Measurements from ENCODE around the gene THOC7. TPM values are rescaled to one million over a fixed set of nuclear protein-coding genes. Genes with fewer than 3 reads are reported as not detected.

THOC7 gene
- total RNA-seq, 1 donor from 2014 or later, result 61.6 TPM

DNA sequence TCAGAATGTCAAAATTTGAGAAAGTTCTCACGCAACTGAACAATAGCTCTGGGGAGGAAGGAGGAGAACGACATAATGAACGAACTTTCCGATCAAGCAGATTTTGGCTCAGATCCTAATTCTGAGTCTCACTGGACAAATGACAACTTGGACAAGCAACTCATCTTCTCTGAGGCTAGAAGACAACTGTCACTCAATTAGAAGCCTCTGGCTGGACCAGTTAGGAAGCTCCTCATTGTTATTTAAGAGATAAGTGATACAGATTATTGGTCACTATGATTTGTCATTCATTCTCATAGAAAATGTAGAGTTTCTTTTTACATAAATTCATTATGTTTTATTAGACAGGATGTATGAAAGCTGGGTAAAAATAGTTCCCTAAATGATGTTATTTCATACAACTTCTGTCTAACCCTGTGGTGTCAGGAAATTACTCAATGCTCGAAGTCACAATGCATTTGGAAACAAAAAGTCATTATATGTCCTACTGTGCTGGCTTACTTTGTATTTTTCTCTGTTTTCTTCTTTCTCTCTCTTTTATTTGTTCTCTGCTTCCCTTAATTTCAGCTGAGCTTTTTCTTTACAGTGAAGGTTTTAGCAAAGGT, 55.5 kb downstream of the THOC7 start:
- Histone ChIP-seq H3K27me3 (ENCODE audit: insufficient read depth, low read length) (no peaks in the 10 kb centered on the region), H2AFZ (ENCODE audit: low read depth, low read length) (no peak overlapping the region), H3K9ac (ENCODE audit: low read length) (no peak overlapping the region), H4K20me1 (ENCODE audit: insufficient read depth, low read length) (no peaks in the 10 kb centered on the region), H3K9me3 (ENCODE audit: insufficient read depth, low read depth, low read length) (no peaks in the 10 kb centered on the region), H3K27ac (ENCODE audit: low read depth, low read length) (no peak overlapping the region), H3K4me1 (ENCODE audit: insufficient read depth, low read length) (no peaks in the 10 kb centered on the region), H3K36me3 (ENCODE audit: insufficient read depth, low read length) (no peaks in the 10 kb centered on the region), H3K79me2 (ENCODE audit: insufficient read depth, low read length) (no peaks in the 10 kb centered on the region), H3K4me3 (ENCODE audit: insufficient read depth, low read depth, low read length) (no peak overlapping the region), H3K4me2 (ENCODE audit: low read length) (no peak overlapping the region)
- DNase-seq (ENCODE audit: low read depth) (no peak), FAIRE-seq (no peak)
- no peaks in the 10 kb centered on the region for H3K36me3 Mint-ChIP-seq (ENCODE audit: low read depth, unreplicated experiment)
- no peaks in the 10 kb centered on the region for H3K9me3 Mint-ChIP-seq (ENCODE audit: unreplicated experiment)
- no peaks in the 10 kb centered on the region for H3K27me3 Mint-ChIP-seq (ENCODE audit: low read depth, unreplicated experiment)
- H3K4me3 Mint-ChIP-seq (ENCODE audit: unreplicated experiment), result no peak overlapping the region
- no peak overlapping the region for H3K27ac Mint-ChIP-seq (ENCODE audit: unreplicated experiment)
- TF ChIP-seq, protein P1, sequence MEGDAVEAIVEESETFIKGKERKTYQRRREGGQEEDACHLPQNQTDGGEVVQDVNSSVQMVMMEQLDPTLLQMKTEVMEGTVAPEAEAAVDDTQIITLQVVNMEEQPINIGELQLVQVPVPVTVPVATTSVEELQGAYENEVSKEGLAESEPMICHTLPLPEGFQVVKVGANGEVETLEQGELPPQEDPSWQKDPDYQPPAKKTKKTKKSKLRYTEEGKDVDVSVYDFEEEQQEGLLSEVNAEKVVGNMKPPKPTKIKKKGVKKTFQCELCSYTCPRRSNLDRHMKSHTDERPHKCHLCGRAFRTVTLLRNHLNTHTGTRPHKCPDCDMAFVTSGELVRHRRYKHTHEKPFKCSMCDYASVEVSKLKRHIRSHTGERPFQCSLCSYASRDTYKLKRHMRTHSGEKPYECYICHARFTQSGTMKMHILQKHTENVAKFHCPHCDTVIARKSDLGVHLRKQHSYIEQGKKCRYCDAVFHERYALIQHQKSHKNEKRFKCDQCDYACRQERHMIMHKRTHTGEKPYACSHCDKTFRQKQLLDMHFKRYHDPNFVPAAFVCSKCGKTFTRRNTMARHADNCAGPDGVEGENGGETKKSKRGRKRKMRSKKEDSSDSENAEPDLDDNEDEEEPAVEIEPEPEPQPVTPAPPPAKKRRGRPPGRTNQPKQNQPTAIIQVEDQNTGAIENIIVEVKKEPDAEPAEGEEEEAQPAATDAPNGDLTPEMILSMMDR (IDR thresholded peaks at IDR 0.05; ENCODE audit: insufficient read depth, low read depth, low read length), result no peak
- TF ChIP-seq EZH2 (IDR thresholded peaks at IDR 0.05; ENCODE audit: insufficient read depth, low read length), result no peak
- no peaks in the 10 kb centered on the region for H3K4me1 Mint-ChIP-seq (ENCODE audit: low read depth, unreplicated experiment)

DNA sequence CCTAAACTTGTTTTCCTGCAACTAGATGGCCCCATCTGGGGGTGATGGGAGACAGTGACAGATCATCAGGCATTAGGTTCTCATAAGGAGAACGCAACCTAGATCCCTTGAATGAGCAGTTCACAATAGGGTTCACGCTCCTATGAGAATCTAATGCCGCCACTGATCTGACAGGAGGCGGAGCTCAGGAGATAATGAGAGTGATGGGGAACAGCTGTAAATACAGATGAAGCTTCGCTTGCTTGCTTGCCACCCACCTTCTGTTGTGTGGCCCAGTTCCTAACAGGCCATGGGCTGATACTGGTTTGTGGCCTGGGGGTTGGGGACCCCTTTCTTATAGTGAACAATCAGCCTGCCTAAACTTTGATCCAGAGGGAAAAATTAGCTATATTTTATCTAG, 59.7 kb downstream of the THOC7 start:
- no peak for FAIRE-seq
- no peak overlapping the region for H3K9ac ChIP-seq (ENCODE audit: low read length)
- H3K4me3 Mint-ChIP-seq (ENCODE audit: unreplicated experiment), result no peak overlapping the region
- H3K4me3 ChIP-seq (ENCODE audit: insufficient read depth, low read depth, low read length), result no peak overlapping the region
- H3K9me3 Mint-ChIP-seq (ENCODE audit: unreplicated experiment), result no peaks in the 10 kb centered on the region
- no peaks in the 10 kb centered on the region for H4K20me1 ChIP-seq (ENCODE audit: insufficient read depth, low read length)
- H2AFZ ChIP-seq (ENCODE audit: low read depth, low read length), result no peak overlapping the region
- no peak overlapping the region for H3K27ac ChIP-seq (ENCODE audit: low read depth, low read length)
- H3K4me2 ChIP-seq (ENCODE audit: low read length), result no peak overlapping the region
- no peaks in the 10 kb centered on the region for H3K4me1 ChIP-seq (ENCODE audit: insufficient read depth, low read length)
- H3K9me3 ChIP-seq (ENCODE audit: insufficient read depth, low read depth, low read length), result no peaks in the 10 kb centered on the region
- no peaks in the 10 kb centered on the region for H3K27me3 Mint-ChIP-seq (ENCODE audit: low read depth, unreplicated experiment)
- no peaks in the 10 kb centered on the region for H3K36me3 Mint-ChIP-seq (ENCODE audit: low read depth, unreplicated experiment)
- TF ChIP-seq, protein P1 (IDR thresholded peaks at IDR 0.05; ENCODE audit: insufficient read depth, low read depth, low read length), result no peak
- TF ChIP-seq EZH2 (IDR thresholded peaks at IDR 0.05; ENCODE audit: insufficient read depth, low read length), result no peak
- no peaks in the 10 kb centered on the region for H3K36me3 ChIP-seq (ENCODE audit: insufficient read depth, low read length)
- no peaks in the 10 kb centered on the region for H3K27me3 ChIP-seq (ENCODE audit: insufficient read depth, low read length)
- H3K27ac Mint-ChIP-seq (ENCODE audit: unreplicated experiment), result no peak overlapping the region
- H3K79me2 ChIP-seq (ENCODE audit: insufficient read depth, low read length), result no peaks in the 10 kb centered on the region
- no peaks in the 10 kb centered on the region for H3K4me1 Mint-ChIP-seq (ENCODE audit: low read depth, unreplicated experiment)
- no peak for DNase-seq (ENCODE audit: low read depth)

DNA sequence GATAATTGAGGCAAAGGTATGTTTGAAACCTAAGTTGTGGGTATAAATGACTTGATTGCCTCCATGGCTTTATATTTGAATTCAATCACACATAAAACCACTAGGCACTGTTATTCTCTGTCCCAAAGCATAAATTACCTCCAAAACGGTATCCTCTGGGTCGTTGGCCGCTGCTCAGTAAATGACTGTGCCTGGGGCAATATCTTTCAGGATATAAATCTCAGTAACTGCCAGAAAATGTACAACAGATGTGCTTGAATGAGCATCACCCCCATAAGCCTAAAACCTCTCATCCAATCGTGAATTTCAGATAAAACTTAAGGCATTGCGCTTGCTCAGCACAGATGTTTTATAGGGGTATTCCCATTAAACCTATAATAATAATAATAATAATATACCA, 63.5 kb downstream of the THOC7 start:
- Histone ChIP-seq H3K9me3 (ENCODE audit: insufficient read depth, low read depth, low read length) (no peaks in the 10 kb centered on the region), H3K27me3 (ENCODE audit: insufficient read depth, low read length) (no peaks in the 10 kb centered on the region), H3K4me2 (ENCODE audit: low read length) (no peak overlapping the region), H3K4me3 (ENCODE audit: insufficient read depth, low read depth, low read length) (no peak overlapping the region), H3K36me3 (ENCODE audit: insufficient read depth, low read length) (no peaks in the 10 kb centered on the region), H2AFZ (ENCODE audit: low read depth, low read length) (no peak overlapping the region), H3K27ac (ENCODE audit: low read depth, low read length) (no peak overlapping the region), H3K79me2 (ENCODE audit: insufficient read depth, low read length) (no peaks in the 10 kb centered on the region), H3K9ac (ENCODE audit: low read length) (no peak overlapping the region), H4K20me1 (ENCODE audit: insufficient read depth, low read length) (no peaks in the 10 kb centered on the region), H3K4me1 (ENCODE audit: insufficient read depth, low read length) (no peaks in the 10 kb centered on the region)
- DNase-seq (ENCODE audit: low read depth) (no peak), FAIRE-seq (no peak)
- H3K27ac Mint-ChIP-seq (ENCODE audit: unreplicated experiment), result no peak overlapping the region
- H3K9me3 Mint-ChIP-seq (ENCODE audit: unreplicated experiment), result no peaks in the 10 kb centered on the region
- no peaks in the 10 kb centered on the region for H3K27me3 Mint-ChIP-seq (ENCODE audit: low read depth, unreplicated experiment)
- TF ChIP-seq EZH2 (IDR thresholded peaks at IDR 0.05; ENCODE audit: insufficient read depth, low read length), result no peak
- TF ChIP-seq, protein P1 (IDR thresholded peaks at IDR 0.05; ENCODE audit: insufficient read depth, low read depth, low read length), result no peak
- H3K36me3 Mint-ChIP-seq (ENCODE audit: low read depth, unreplicated experiment), result no peaks in the 10 kb centered on the region
- no peaks in the 10 kb centered on the region for H3K4me1 Mint-ChIP-seq (ENCODE audit: low read depth, unreplicated experiment)
- no peak overlapping the region for H3K4me3 Mint-ChIP-seq (ENCODE audit: unreplicated experiment)

Data from astrocyte (in vitro differentiated cells and primary cell).